ENCODE data around the gene KDELR3.

DNA sequence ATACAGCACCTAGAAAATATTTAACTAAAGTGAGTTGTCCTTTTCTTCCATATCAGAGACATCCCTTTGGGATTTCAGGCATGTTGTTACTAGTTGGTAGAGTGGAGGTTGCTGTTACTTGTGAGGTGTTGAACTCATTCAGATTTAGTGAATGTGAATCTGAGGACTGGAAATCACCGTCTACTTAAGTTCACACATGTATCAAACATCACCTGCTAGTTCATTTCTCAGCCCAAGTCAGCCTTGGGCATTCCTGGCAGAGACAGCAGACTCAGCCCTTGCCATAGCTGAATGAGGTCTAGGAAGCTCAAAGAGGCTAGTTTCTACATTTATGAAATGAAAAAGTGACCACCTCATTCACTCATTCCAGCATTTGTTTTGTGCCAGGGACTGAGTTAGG is 9.7 kb downstream of the KDELR3 start:
- TF ChIP-seq, protein P1, sequence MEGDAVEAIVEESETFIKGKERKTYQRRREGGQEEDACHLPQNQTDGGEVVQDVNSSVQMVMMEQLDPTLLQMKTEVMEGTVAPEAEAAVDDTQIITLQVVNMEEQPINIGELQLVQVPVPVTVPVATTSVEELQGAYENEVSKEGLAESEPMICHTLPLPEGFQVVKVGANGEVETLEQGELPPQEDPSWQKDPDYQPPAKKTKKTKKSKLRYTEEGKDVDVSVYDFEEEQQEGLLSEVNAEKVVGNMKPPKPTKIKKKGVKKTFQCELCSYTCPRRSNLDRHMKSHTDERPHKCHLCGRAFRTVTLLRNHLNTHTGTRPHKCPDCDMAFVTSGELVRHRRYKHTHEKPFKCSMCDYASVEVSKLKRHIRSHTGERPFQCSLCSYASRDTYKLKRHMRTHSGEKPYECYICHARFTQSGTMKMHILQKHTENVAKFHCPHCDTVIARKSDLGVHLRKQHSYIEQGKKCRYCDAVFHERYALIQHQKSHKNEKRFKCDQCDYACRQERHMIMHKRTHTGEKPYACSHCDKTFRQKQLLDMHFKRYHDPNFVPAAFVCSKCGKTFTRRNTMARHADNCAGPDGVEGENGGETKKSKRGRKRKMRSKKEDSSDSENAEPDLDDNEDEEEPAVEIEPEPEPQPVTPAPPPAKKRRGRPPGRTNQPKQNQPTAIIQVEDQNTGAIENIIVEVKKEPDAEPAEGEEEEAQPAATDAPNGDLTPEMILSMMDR (IDR thresholded peaks at IDR 0.05; ENCODE audit: low read length): no peak
- TF ChIP-seq EZH2 (IDR thresholded peaks at IDR 0.05; ENCODE audit: borderline replicate concordance, low read length): no peak

All from OCI-LY1 (cell line).